CD14-positive monocyte (primary cell): ENCODE measurements around the gene TMEM107. TPM values are rescaled to one million over a fixed set of nuclear protein-coding genes. Genes with fewer than 3 reads are reported as not detected.
A peak's percentile ranks its signal among the peaks of the same experiment; 100 is the strongest.

Experiments used
- DNase-seq, 3 donors: peaks; one replicate each; pipeline ENCODE4 v3.0.0-alpha.2; 2011 to 2022
- H2AFZ ChIP-seq: 2 replicates; pipeline ENCODE4 v1.6.0; 2012; ENCODE audit warnings: mild to moderate bottlenecking, low read depth, low read length, inconsistent platforms; ENCODE audit not compliant: insufficient read depth, poor library complexity, severe bottlenecking
- H3K27ac ChIP-seq, 2 donors: 1 replicate in 1 of 2; 2 replicates in 1 of 2; pipeline ENCODE4 v1.5.1; 2012 to 2013; ENCODE audit warnings: low read length in 2 of 2, control low read depth in 1 of 2, inconsistent platforms in 1 of 2, low read depth in 1 of 2, mild to moderate bottlenecking in 1 of 2
- H3K27me3 ChIP-seq, 2 donors: one replicate each; pipeline versions ENCODE4 v1.6.0 to v1.6.1; 2011 to 2013; ENCODE audit warnings: low read length in 2 of 2; ENCODE audit not compliant: control insufficient read depth in 2 of 2, insufficient read depth in 2 of 2
- H3K36me3 ChIP-seq, 2 donors: replicated peaks in 1 of 2; 1 replicate in 1 of 2; 2 replicates in 1 of 2; pipeline versions ENCODE4 v1.5.1 to v1.6.1; 2012 to 2013; ENCODE audit warnings: low read length in 2 of 2, control low read depth in 1 of 2, inconsistent platforms in 1 of 2, mild to moderate bottlenecking in 1 of 2; ENCODE audit not compliant: insufficient read depth in 2 of 2, control insufficient read depth in 1 of 2
- H3K4me1 ChIP-seq, 2 donors: 1 replicate in 1 of 2; 2 replicates in 1 of 2; pipeline versions ENCODE4 v1.5.1 to v1.6.1; 2012 to 2013; ENCODE audit warnings: low read length in 2 of 2, control low read depth in 1 of 2, inconsistent platforms in 1 of 2, mild to moderate bottlenecking in 1 of 2, moderate library complexity in 1 of 2; ENCODE audit not compliant: insufficient read depth in 2 of 2, control insufficient read depth in 1 of 2
- H3K4me2 ChIP-seq: replicated peaks from 2 replicates; pipeline ENCODE3; 2012; ENCODE audit warnings: low read length, moderate library complexity, mild to moderate bottlenecking; ENCODE audit not compliant: poor library complexity, severe bottlenecking; ENCODE audit errors: extremely low read depth
- H3K4me3 ChIP-seq, 3 experiments: fragments of 200-600 bp in 1 of 3; sonication (generic) in 1 of 3; replicated peaks in 1 of 3; 1 replicate in 2 of 3; 2 replicates in 1 of 3; pipeline ENCODE4 v1.5.1; 2011 to 2013; ENCODE audit warnings: low read length in 3 of 3, mild to moderate bottlenecking in 3 of 3, control low read depth in 2 of 3, low read depth in 2 of 3, inconsistent platforms in 1 of 3, moderate library complexity in 1 of 3
- H3K79me2 ChIP-seq: 2 replicates; pipeline ENCODE4 v1.6.0; 2012; ENCODE audit warnings: mild to moderate bottlenecking, control low read depth, inconsistent platforms, low read length, moderate library complexity; ENCODE audit not compliant: insufficient read depth
- H3K9ac ChIP-seq: 2 replicates; pipeline ENCODE4 v1.6.0; 2017; ENCODE audit warnings: low read length, mild to moderate bottlenecking; ENCODE audit not compliant: insufficient read depth, poor library complexity, severe bottlenecking
- H3K9me3 ChIP-seq, 2 donors: replicated peaks in 1 of 2; 1 replicate in 1 of 2; 2 replicates in 1 of 2; pipeline versions ENCODE4 v1.5.1 to v1.6.1; 2012 to 2013; ENCODE audit warnings: low read length in 2 of 2, control low read depth in 1 of 2; ENCODE audit not compliant: control insufficient read depth in 1 of 2, insufficient read depth in 1 of 2
- H4K20me1 ChIP-seq: 2 replicates; pipeline ENCODE4 v1.6.0; 2012; ENCODE audit warnings: mild to moderate bottlenecking, low read length, control low read depth, moderate library complexity; ENCODE audit not compliant: insufficient read depth
- H3K27ac Mint-ChIP-seq, 7 donors: one replicate each; pipeline ENCODE4 v1.8.0; 2020; ENCODE audit warnings: mild to moderate bottlenecking in 7 of 7, mixed read lengths in 7 of 7, moderate library complexity in 6 of 7, inconsistent platforms in 2 of 7
- H3K27me3 Mint-ChIP-seq, 3 donors: one replicate each; pipeline ENCODE4 v1.8.0; 2021 to 2022; ENCODE audit warnings: low read depth in 3 of 3, mild to moderate bottlenecking in 3 of 3, mixed read lengths in 3 of 3, moderate library complexity in 3 of 3, inconsistent platforms in 1 of 3
- H3K36me3 Mint-ChIP-seq, 2 donors: one replicate each; pipeline ENCODE4 v1.8.0; 2020; ENCODE audit warnings: mixed read lengths in 2 of 2, inconsistent platforms in 1 of 2, mild to moderate bottlenecking in 1 of 2
- H3K4me1 Mint-ChIP-seq: one replicate; pipeline ENCODE4 v1.8.0; 2020; ENCODE audit warnings: mild to moderate bottlenecking, mixed read lengths
- H3K4me3 Mint-ChIP-seq, 2 donors: one replicate each; pipeline ENCODE4 v1.8.0; 2020; ENCODE audit warnings: mild to moderate bottlenecking in 2 of 2, mixed read lengths in 2 of 2, moderate library complexity in 1 of 2
- H3K9me3 Mint-ChIP-seq, 7 donors: one replicate each; pipeline ENCODE4 v1.8.0; 2020 to 2022; ENCODE audit warnings: mixed read lengths in 7 of 7, mild to moderate bottlenecking in 6 of 7, moderate library complexity in 6 of 7, inconsistent platforms in 2 of 7
- WGBS: methylation state at CpG from one replicate; pipeline ENCODE4 v1.1.5; 2013; ENCODE audit warnings: missing lambda C conversion rate; ENCODE audit not compliant: insufficient coverage; 5-methylcytosine and 5-hydroxymethylcytosine counted together
- intact Hi-C, 2 donors: fragments of 100-400 bp; cut with micrococcal nuclease; formaldehyde crosslinking; loops; one replicate each; pipeline versions ENCODE4 v1.15.0 to v1.15.1; 2023
- polyA plus RNA-seq, 3 donors: library from polyadenylated mRNA; depleted of rRNA in 1 of 3; unstranded in 2 of 3; stranded (reverse) in 1 of 3; fragments of 300-500 nt in 2 of 3; fragments of >200 nt in 1 of 3; fragmentation: Illumina TruSeq in 2 of 3; gene quantifications; 1 replicate in 2 of 3; 2 replicates in 1 of 3; pipeline ENCODE4 v1.2.3, GENCODE V29; 2012 to 2021
- TF ChIP-seq, protein P1 (sequence below): fragments of 200-600 bp; IDR thresholded peaks from one replicate; pipeline ENCODE4 v1.8.0; 2022; ENCODE audit warnings: antibody characterized with exemption, mild to moderate bottlenecking

The TMEM107 gene
- polyA plus RNA-seq, 3 donors = 20.5 to 37.4 (median 31.4) TPM

DNA sequence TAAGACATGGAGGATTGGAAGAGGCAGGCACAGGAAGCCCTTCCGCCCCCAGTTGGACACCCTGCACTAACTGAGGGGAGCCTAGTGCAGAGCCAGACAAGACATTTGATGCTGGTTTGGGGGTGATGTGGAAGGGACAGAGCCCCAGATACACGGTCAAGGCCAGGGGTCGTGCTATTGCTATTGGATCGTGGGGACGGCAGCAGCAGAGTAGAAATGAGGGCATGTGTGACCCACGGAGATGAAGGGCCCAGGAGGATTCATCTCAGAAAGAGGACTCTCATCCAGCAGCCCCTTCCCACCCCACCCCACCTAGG, 11.4 kb downstream of the TMEM107 start:
- no peaks in the 10 kb centered on the region for H3K9me3 Mint-ChIP-seq
- H3K79me2 ChIP-seq = peaks cover 24% of the 10 kb centered on the region
- 88% methylated on average over 4 of the region's 6 CpGs for WGBS
- TF ChIP-seq, protein P1, sequence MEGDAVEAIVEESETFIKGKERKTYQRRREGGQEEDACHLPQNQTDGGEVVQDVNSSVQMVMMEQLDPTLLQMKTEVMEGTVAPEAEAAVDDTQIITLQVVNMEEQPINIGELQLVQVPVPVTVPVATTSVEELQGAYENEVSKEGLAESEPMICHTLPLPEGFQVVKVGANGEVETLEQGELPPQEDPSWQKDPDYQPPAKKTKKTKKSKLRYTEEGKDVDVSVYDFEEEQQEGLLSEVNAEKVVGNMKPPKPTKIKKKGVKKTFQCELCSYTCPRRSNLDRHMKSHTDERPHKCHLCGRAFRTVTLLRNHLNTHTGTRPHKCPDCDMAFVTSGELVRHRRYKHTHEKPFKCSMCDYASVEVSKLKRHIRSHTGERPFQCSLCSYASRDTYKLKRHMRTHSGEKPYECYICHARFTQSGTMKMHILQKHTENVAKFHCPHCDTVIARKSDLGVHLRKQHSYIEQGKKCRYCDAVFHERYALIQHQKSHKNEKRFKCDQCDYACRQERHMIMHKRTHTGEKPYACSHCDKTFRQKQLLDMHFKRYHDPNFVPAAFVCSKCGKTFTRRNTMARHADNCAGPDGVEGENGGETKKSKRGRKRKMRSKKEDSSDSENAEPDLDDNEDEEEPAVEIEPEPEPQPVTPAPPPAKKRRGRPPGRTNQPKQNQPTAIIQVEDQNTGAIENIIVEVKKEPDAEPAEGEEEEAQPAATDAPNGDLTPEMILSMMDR = no peak
- peaks cover 43% of the 10 kb centered on the region for H3K4me1 Mint-ChIP-seq
- no peaks in the 10 kb centered on the region for H3K27me3 Mint-ChIP-seq
- H2AFZ ChIP-seq = peak overlapping the region; percentile 68
- H3K4me3 ChIP-seq = peak overlapping the region in 1 of 3 experiments; percentile 98
- no peak overlapping the region for H3K9ac ChIP-seq
- H3K27ac Mint-ChIP-seq = peak overlapping the region in 5 of 7 donors; percentile 57 to 98 (median 92)
- H3K27ac ChIP-seq = peak overlapping the region; percentile 43 to 94
- peaks cover 13 to 19% of the 10 kb centered on the region in 2 donors for H3K36me3 ChIP-seq
- no peak for DNase-seq
- H3K27me3 ChIP-seq = no peaks in the 10 kb centered on the region
- H3K4me2 ChIP-seq = peak overlapping the region; percentile 86
- H4K20me1 ChIP-seq = no peaks in the 10 kb centered on the region
- H3K36me3 Mint-ChIP-seq = peaks cover 18 to 20% of the 10 kb centered on the region in 2 donors
- H3K4me3 Mint-ChIP-seq = peak overlapping the region in 1 of 2 donors; percentile 79
- peaks cover 36 to 48% of the 10 kb centered on the region in 2 donors for H3K4me1 ChIP-seq
- no peaks in the 10 kb centered on the region for H3K9me3 ChIP-seq
- intact Hi-C loops = loop anchor here in 1 of 2 donors (5.0 kb wide), 1 partner anchor 37 kb away; no protein-coding TSS in a partner anchor

GRCh38 chr17:8163978-8164814, 12.0 kb downstream of the TMEM107 start:
- Histone ChIP-seq H3K4me3 (peak overlapping the region in 1 of 3 experiments; percentile 98), H3K9me3 (no peaks in the 10 kb centered on the region), H3K4me1 (peaks cover 36 to 54% of the 10 kb centered on the region in 2 donors), H3K4me2 (peak overlapping the region; percentile 86), H3K9ac (peak overlapping the region; percentile 99), H3K27ac (peak overlapping the region; percentile 43 to 94), H3K36me3 (peaks cover 19 to 25% of the 10 kb centered on the region in 2 donors), H2AFZ (peak overlapping the region; percentile 88), H3K79me2 (peaks cover 30% of the 10 kb centered on the region), H4K20me1 (no peaks in the 10 kb centered on the region), H3K27me3 (no peaks in the 10 kb centered on the region)
- H3K36me3 Mint-ChIP-seq = peaks cover 23 to 26% of the 10 kb centered on the region in 2 donors
- H3K27me3 Mint-ChIP-seq = no peaks in the 10 kb centered on the region
- H3K27ac Mint-ChIP-seq = peak overlapping the region in 6 of 7 donors; percentile 86 to 98 (median 96)
- H3K4me3 Mint-ChIP-seq = peak overlapping the region; percentile 79 to 82
- WGBS = 0% methylated on average over 1 of the region's 13 CpGs
- H3K4me1 Mint-ChIP-seq = peaks cover 48% of the 10 kb centered on the region
- H3K9me3 Mint-ChIP-seq = no peaks in the 10 kb centered on the region
- TF ChIP-seq, protein P1 = no peak
- intact Hi-C loops = loop anchor here in 1 of 2 donors (5.0 kb wide), 1 partner anchor 37 kb away; no protein-coding TSS in a partner anchor
- peak; percentile 72 to 77 (median 77) for DNase-seq
